Measurements from ENCODE around the gene POP4. TPM values are rescaled to one million over a fixed set of nuclear protein-coding genes. Genes with fewer than 3 reads are reported as not detected.

The POP4 gene
- total RNA-seq, 1 donor from 2014 or later: 37.9 TPM

DNA sequence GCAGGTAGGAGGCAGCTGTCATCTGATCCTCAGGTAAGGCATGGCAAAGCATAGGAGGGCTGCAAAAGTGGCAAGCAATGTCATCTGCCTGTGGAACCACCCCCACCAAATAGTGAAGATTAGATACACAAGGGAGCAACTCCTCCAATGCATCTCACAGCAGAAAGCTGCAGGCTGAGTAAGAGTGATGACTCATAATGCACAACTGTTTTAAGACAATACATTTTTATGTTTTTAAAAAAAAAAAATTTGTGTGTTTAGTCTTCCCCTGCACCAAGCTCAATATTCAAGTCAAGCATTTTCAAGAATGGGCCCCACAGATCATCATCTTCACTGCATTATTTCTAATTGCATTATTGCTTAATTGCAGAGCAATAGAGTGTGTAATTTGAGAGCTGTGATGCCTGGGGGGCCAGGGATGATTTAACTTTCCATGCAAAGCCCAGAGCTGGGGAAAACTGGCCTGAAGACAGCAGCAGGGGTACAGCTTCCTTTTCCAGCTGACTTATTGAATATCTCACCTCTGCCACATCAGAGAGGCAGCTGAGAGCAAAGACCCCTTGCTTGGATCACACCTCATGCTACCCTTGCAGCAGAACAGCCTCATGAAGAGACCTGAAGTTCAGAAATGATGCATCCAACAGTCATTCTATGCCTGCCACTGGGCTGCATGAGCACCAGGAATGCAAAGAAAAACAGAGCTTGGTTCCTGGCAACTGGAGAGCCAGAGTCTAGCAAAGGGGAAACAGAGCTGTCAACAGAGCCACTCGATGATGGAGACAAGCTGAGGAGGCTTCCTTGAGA lies 22.7 kb upstream of the POP4 start:
- Mint-ChIP-seq H3K4me1 (ENCODE audit: low read depth, unreplicated experiment) (no peaks in the 10 kb centered on the region), H3K4me3 (ENCODE audit: unreplicated experiment) (no peak overlapping the region), H3K9me3 (ENCODE audit: unreplicated experiment) (no peaks in the 10 kb centered on the region), H3K27ac (ENCODE audit: unreplicated experiment) (no peak overlapping the region), H3K36me3 (ENCODE audit: unreplicated experiment) (peaks cover 5% of the 10 kb centered on the region), H3K27me3 (ENCODE audit: unreplicated experiment) (peaks cover 9% of the 10 kb centered on the region)
- TF ChIP-seq, protein P1, sequence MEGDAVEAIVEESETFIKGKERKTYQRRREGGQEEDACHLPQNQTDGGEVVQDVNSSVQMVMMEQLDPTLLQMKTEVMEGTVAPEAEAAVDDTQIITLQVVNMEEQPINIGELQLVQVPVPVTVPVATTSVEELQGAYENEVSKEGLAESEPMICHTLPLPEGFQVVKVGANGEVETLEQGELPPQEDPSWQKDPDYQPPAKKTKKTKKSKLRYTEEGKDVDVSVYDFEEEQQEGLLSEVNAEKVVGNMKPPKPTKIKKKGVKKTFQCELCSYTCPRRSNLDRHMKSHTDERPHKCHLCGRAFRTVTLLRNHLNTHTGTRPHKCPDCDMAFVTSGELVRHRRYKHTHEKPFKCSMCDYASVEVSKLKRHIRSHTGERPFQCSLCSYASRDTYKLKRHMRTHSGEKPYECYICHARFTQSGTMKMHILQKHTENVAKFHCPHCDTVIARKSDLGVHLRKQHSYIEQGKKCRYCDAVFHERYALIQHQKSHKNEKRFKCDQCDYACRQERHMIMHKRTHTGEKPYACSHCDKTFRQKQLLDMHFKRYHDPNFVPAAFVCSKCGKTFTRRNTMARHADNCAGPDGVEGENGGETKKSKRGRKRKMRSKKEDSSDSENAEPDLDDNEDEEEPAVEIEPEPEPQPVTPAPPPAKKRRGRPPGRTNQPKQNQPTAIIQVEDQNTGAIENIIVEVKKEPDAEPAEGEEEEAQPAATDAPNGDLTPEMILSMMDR (IDR thresholded peaks at IDR 0.05; ENCODE audit: partially characterized antibody, unreplicated experiment): no peak
- no peak for DNase-seq

DNA sequence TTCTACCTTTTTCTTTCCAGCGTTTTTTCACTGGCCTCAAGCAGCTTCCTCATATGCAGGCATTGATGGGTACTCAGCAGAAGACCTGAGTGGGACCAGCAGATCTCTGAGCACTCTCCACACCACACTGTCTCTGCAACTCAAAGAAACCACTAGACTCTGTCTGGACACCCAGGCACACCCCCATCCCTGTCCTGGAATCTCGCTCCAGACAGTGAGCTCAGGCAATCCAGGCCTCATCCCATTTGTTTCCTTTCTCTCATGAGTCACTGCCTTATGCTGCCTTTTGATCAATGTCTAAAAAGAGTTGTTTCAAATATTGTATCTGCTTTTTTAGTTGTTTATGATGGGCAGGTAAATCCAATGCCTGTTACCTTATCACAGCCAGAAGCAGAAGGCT lies 19.7 kb upstream of the POP4 start:
- Mint-ChIP-seq H3K4me1 (ENCODE audit: low read depth, unreplicated experiment) (no peaks in the 10 kb centered on the region), H3K9me3 (ENCODE audit: unreplicated experiment) (no peaks in the 10 kb centered on the region), H3K27me3 (ENCODE audit: unreplicated experiment) (peaks cover 6% of the 10 kb centered on the region), H3K27ac (ENCODE audit: unreplicated experiment) (no peak overlapping the region), H3K4me3 (ENCODE audit: unreplicated experiment) (no peak overlapping the region), H3K36me3 (ENCODE audit: unreplicated experiment) (peaks cover 5% of the 10 kb centered on the region)
- DNase-seq: no peak
- TF ChIP-seq, protein P1 (IDR thresholded peaks at IDR 0.05; ENCODE audit: partially characterized antibody, unreplicated experiment): no peak

DNA sequence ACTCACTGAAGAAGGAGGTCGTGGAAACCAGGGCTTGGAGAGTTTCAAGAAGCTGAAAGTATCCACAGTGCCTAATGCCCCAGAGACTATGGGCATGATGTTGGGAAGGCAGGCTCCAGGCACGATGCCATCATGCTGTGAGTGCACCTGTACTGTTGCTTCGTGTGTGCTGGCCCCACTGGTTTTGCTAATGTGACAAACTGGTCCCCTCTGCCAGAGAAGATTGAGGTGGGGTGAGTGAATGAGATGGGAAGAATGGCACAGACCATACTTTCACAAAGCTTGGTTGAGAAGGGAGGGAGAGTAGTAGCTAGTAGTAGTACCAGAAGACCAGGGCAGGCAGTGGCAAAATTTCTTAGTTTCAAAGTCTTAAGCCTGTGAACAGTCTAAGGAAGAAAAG lies 19.0 kb upstream of the POP4 start:
- Mint-ChIP-seq H3K4me1 (ENCODE audit: low read depth, unreplicated experiment) (no peaks in the 10 kb centered on the region), H3K27me3 (ENCODE audit: unreplicated experiment) (peaks cover 8% of the 10 kb centered on the region), H3K9me3 (ENCODE audit: unreplicated experiment) (no peaks in the 10 kb centered on the region), H3K4me3 (ENCODE audit: unreplicated experiment) (no peak overlapping the region), H3K27ac (ENCODE audit: unreplicated experiment) (no peak overlapping the region), H3K36me3 (ENCODE audit: unreplicated experiment) (peaks cover 3% of the 10 kb centered on the region)
- no peak for DNase-seq
- TF ChIP-seq, protein P1 (IDR thresholded peaks at IDR 0.05; ENCODE audit: partially characterized antibody, unreplicated experiment): no peak

DNA sequence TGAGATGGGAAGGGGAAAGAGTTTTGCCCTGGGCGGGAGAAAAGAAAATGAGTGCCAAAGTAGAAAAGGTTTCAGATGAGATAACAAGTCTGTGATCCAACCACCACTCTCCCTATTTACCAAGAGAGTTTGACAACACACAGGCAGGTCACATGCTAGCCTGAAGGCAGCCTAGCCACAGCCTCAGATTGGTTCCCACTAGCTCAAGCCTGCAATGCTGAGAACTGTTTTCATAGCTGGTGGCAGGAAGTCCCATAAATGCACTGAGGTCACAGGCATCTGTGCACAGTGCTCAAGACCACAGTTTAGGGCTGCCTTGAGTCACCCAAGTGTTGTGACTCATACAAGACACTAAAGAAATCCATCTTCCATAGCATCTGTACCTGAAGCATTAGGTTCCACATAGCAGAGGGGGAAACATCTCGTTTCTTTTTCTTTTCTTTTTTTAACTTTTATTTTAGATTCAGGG lies 18.5 kb upstream of the POP4 start:
- Mint-ChIP-seq H3K36me3 (ENCODE audit: unreplicated experiment) (peaks cover 3% of the 10 kb centered on the region), H3K4me3 (ENCODE audit: unreplicated experiment) (no peak overlapping the region), H3K27ac (ENCODE audit: unreplicated experiment) (no peak overlapping the region), H3K4me1 (ENCODE audit: low read depth, unreplicated experiment) (no peaks in the 10 kb centered on the region), H3K27me3 (ENCODE audit: unreplicated experiment) (peaks cover 12% of the 10 kb centered on the region), H3K9me3 (ENCODE audit: unreplicated experiment) (no peaks in the 10 kb centered on the region)
- no peak for DNase-seq
- TF ChIP-seq, protein P1 (IDR thresholded peaks at IDR 0.05; ENCODE audit: partially characterized antibody, unreplicated experiment): no peak

DNA sequence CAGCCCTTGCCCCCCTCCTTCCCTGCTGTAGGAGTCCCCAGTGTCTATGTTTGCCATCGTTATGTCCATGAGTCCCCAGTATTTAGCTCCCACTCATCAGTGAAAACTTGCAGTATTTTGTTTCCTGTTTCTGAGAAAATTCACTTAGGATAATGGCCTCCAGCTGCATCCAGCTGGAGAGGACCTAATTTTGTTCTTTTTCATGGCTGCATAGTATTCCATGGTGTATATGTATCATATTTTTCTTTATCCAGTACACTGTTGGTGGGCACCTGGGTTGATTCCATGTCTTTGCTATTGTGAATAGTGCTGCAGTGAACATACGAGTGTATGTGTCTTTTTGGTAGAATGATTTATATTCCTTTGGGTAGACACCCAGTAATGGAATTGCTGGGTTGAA lies 18.0 kb upstream of the POP4 start:
- TF ChIP-seq, protein P1 (IDR thresholded peaks at IDR 0.05; ENCODE audit: partially characterized antibody, unreplicated experiment): no peak
- Mint-ChIP-seq H3K4me1 (ENCODE audit: low read depth, unreplicated experiment) (no peaks in the 10 kb centered on the region), H3K27me3 (ENCODE audit: unreplicated experiment) (peaks cover 13% of the 10 kb centered on the region), H3K9me3 (ENCODE audit: unreplicated experiment) (no peaks in the 10 kb centered on the region), H3K36me3 (ENCODE audit: unreplicated experiment) (peaks cover 3% of the 10 kb centered on the region), H3K4me3 (ENCODE audit: unreplicated experiment) (no peak overlapping the region), H3K27ac (ENCODE audit: unreplicated experiment) (no peak overlapping the region)
- DNase-seq: no peak
